CMK (cell line): ENCODE data around the gene CEP112.

Experiments used
- DNase-seq: peaks from one replicate; pipeline ENCODE4 v3.0.0-alpha.2; 2010; ENCODE audit warnings: low read depth

CEP112 gene

GRCh38 chr17:65593092-65593854, 598.7 kb downstream of the CEP112 start:
- no peak for DNase-seq

- no peak for DNase-seq
These were observed 599.6 kb downstream of the CEP112 start for GRCh38 chr17:65592125-65592965.

GRCh38 chr17:65589321-65589720, 602.6 kb downstream of the CEP112 start:
- DNase-seq = no peak

GRCh38 chr17:65588181-65588808, 603.6 kb downstream of the CEP112 start:
- no peak for DNase-seq

GRCh38 chr17:65587534-65588180, 604.3 kb downstream of the CEP112 start:
- no peak for DNase-seq

GRCh38 chr17:65586899-65587298, 605.0 kb downstream of the CEP112 start:
- DNase-seq = no peak
